Stimulated activated CD8-positive, alpha-beta memory T cell treated with anti-CD3 and anti-CD28 coated beads, Interleukin-15, amount 100 ng/mL, for 48 hours (primary cell): ENCODE data around the gene UCN2.
"Not testable (repeated sequence)": the region's sequence is repeated elsewhere in the genome, so short reads cannot be mapped to it uniquely, and the experiment has no call there.

ENCODE experiments used
- DNase-seq, 2 donors: peaks; one replicate each; pipeline ENCODE4 v3.0.0-alpha.2; 2020; ENCODE audit warnings: low read depth in 2 of 2

Gene UCN2

GRCh38 chr3:48562367-48563095, 1.1 kb downstream of the UCN2 start:
- no peak for DNase-seq

- no peak for DNase-seq
Measured at GRCh38 chr3:48561045-48561736, 2.4 kb downstream of the UCN2 start.

GRCh38 chr3:48560648-48561018, 2.9 kb downstream of the UCN2 start:
- no peak for DNase-seq

DNA sequence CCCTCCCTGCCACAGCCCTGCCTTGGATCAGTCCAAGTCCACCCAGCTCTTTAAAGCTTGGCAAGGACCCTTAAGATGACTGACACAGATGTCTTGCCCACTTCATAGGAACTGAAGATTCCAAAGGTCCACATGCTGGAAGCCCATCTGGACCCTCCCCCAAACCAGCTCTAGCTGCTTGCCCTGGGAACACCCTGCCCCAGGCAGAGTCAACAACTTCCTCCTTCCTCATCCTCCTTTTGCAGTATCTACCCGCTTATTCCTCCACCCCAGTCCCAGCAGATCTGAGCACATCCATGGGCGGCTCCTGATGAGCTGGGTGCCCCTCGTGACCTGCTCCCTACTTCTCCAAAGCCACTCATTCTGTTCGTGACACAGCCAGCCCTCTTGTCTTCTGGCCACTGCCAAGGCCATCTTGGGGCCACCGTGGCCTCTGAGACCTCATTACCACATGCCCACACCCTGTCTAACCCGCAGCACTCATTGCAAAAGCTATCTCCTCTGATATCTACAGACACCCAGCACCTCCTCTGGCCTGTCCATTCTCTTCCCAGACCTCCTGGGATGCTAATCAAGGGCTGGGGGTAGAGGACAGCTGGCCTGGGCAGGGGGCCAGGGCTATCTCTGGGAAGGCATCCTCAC, 5.0 kb downstream of the UCN2 start:
- DNase-seq, result no peak

- DNase-seq, result peak; percentile 98 to 99
Measured at GRCh38 chr3:48556796-48557626, 6.6 kb downstream of the UCN2 start, which contains the start of gene PFKFB4. PFKFB4 (minus strand) TSS chr3:48556803; CDS start chr3:48556777, 26 bp downstream.

GRCh38 chr3:48555949-48556795, 7.4 kb downstream of the UCN2 start:
- no peak for DNase-seq

DNA sequence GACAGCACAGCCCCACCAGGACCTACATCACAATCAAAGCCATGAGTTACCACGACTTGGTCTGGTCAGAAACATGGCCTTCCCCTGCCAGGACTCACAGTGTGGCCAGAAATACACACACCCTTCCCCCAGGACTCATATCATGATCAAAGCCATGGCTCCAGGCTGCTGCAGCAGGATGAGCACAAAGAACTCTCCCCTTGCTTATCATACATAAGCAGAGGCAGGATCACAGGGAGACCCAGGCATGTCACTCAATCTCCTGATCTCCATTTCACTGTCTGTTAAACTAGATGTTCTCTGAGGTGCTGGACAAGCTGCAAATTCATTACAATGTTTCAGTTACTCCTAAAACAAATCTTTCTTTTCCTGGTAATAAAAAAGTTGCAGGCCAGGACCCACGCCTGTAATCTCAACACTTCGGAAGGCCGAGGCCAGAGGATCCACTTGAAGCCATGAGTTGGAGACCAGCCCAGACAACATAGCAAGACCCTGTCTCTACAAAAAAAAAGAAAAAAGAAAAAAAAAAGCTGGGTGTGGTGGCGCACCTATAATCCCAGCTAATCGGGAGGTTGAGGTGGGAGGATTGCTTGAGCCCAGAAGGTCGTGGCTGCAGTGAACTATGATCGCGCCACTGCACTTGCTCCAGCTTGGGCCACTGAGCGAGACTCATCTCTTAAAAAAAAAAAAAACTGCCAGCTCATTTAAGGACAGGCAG, 8.2 kb downstream of the UCN2 start:
- DNase-seq, result no peak

GRCh38 chr3:48553886-48554845, 9.4 kb downstream of the UCN2 start:
- DNase-seq, result no peak

DNA sequence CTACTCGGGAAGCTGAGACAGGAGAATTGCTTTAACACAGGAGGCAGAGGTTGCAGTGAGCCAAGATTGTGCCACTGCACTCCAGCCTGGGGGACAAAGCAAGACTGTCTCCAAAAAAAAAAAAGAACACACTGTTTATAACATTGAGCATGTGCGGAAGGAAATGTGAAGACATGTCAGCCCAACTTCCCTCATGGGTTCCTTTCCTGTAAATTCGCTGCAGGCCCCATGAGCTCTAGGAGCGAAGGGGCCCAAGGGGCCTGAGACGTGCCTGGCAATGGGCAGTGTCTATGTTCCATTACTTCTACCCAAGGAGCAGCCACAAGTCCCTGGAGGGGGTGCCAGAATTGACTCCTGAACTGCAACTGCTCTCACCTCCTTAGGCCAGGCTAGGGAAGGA, 10.2 kb downstream of the UCN2 start:
- DNase-seq, result no peak

DNA sequence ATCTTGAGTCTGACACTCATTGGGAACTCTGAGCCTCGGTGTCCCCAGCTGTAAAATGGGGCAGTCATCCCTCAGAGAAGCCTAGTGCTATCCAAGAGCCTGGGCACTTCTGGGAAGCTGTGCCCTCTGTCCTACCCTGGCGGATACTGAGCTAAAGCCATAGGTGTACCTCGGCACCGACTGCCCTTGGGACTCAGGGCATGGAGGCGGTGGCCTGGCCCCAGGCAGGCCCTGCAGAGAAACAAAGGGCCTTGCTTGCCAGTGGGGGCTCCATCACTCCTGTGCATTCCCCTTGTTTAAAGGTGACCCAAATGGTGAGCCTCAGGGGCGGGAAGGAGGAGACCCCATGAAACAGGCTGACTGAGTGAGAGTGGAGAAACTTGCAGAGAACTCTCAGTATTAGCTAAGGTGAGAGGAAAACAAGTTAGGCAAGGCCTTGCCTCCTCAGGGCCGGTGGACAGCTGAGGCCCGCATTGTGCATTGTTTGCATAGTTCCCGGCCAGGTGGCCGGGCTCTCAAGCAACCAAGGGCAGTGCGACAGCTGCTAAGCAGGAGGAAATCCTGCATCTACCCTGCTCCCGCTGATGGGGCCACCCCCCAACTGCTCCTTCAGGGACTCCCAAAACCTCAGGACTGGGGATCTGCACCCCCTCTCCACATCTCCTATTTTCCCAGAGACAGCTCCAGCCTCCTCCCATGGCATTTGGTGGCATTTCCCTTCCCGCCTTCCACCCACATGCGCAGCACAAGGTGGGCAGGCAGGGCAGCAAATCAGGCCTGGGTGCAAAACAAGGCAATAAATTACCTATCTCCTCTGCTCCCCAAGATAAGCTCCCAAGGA, 11.2 kb downstream of the UCN2 start:
- no peak for DNase-seq

DNA sequence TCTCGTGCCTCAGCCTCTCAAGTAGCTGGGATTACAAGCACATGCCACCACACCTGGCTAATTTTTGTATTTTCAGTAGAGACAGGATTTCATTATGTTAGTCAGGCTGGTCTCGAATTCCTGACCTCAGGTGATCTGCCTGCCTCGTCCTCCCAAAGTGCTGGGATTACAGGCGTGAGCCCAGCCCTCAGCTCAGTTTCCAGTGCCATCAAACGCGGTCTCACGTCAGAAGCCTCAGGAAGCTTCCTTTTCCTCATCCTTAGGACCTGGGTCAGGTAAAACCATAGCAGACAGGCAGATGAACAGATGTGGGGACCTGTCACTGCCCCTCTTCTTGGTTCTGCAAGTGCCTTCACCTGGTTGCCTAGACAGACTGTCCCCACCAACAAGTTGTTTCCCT, 11.9 kb downstream of the UCN2 start:
- DNase-seq, result not testable (repeated sequence)

DNA sequence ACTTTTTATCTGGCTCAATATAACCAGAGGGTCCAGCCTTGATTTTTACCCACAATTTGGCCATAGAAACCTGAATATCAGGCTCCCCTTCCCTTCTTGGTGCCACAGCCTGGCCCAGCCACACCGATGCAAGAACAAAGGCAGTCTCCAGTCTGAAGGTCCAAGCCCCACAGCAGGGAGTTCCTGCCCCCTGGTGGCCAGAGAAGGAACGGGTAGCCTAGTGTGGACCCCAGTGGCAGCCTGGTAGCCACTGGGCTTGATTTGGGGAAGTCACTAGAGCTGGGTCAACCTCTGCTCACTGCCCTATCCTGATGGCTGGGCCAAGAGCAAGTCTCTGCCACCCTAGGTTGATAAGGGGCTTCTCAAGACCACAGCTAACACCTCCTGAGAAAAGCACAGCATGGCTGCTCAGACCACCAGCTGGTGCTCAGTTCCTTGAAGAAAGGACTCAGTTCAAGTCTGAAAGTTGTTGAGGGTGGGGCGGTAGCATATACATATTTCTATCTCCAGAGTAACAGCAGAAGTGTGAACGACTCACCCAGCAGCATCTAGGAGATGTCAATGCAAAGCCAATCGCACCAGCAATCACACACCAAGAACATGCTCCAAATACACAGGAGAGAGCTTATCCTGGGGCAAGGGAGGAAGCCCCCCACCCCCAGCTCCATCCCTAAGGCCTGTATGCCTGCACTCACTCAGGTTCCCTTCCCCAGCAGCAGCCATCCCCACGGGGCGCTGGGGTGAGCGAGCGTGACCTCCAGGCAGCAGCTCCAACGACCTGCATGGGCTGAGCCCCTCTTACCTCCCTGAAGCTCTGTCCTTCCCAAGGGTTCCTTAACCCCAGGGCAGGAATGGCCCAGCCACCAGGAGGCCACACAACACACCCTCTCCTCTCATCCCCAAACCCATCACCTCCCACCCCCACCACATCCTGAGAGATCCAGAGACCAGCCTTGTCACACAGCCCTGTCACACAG, 14.6 kb downstream of the UCN2 start:
- peak; percentile 57 to 64 for DNase-seq

DNA sequence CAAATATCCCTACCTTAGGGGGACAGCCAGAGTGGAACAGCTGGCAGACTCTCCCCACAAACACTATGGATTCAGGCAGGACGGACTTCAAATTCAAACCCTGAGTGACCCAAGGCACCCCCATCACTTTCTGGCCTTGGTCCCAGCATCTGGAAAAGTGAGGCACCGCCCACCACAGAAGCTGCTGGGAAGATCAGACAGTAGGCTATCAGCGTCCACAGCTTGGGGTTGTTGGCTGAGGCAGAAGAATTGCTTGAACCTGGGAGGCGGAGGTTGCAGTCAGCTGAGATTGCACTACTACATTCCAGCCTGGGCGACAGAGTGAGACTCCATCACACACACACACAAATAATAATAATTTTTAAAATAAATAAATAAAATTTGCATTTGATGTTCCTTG, 15.5 kb downstream of the UCN2 start:
- no peak for DNase-seq

GRCh38 chr3:48546203-48546829, 17.3 kb downstream of the UCN2 start:
- no peak for DNase-seq

DNA sequence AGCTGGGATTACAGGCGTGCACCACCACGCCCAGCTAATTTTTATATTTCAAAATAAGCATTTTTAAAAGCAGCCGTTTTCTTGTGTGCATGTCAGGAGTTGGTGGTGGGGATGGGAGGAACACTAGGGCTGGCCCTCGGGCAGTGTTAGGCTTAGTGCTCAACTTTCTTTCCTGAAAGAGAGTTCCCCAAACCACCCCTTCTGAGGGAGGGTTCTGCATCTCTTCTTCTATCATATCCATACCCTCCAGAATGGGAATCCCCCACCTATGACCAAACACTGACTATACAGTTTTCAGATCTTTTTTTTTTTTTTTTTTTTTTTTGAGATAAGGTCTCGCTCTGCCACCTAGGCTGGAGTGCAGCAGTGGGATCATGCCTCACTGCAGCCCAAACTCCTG, 19.4 kb downstream of the UCN2 start:
- DNase-seq, result no peak

DNA sequence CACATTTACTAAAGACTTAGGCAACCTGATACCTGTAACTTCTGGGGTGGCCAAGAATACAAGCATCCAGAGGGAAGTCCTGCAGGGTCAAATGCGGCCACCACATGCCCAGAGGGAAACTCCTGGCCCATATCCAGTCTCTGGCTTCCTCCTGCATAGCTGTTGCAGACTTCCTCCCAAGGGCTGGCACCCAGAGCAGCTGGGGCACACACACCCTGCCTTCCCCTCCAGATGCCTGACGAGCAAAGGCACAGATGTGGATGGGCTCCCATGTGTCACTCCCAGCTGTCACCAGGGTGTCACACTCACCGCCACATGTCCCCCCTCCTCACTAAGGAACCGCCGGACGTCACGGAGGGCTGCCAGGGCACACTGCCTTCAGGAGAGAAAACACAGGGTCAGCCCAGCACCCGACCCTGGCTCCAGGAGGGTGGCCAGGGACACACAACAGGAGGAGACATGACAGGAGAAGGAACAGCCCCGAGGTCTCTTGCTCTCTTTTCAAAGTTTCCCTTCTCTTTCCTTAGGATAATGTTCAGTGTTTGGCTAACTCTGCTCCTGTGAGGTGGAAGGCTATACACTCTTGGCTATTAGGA, 20.2 kb downstream of the UCN2 start:
- DNase-seq, result no peak
